ENCODE results near the gene SPA17. TPM values are rescaled to one million over a fixed set of nuclear protein-coding genes. Genes with fewer than 3 reads are reported as not detected.

The SPA17 gene
- total RNA-seq, 4 donors from 2014 or later, result 0.38 to 2.0 (median 0.44) TPM; not detected in 1

- in situ Hi-C loops (cut with MboI; ENCODE audit: low sequenced_read_pairs in 4 of 4), result no loop called here
- peaks cover 0 to 2% of the 10 kb centered on the region in 2 donors for H3K36me3 ChIP-seq
Observed at GRCh38 chr11:124658986-124659385, 14.7 kb upstream of the SPA17 start.

GRCh38 chr11:124661553-124661952 is 12.2 kb upstream of the SPA17 start:
- in situ Hi-C loops (cut with MboI; ENCODE audit: low sequenced_read_pairs in 4 of 4), result loop anchor here in 2 of 4 donors (10.0 kb wide), 2 partner anchors 103 to 173 kb away; partner anchors contain the start of gene ESAM (in 2 of the 2)
- ATAC-seq (no peak), DNase-seq (no peak)
- H3K27ac ChIP-seq, result no peak overlapping the region
- no peaks in the 10 kb centered on the region for H3K27me3 ChIP-seq
- H3K4me1 ChIP-seq, result no peaks in the 10 kb centered on the region
- no peak overlapping the region for H3K4me3 ChIP-seq
- peaks cover 0 to 9% of the 10 kb centered on the region in 2 donors for H3K36me3 ChIP-seq
- intact Hi-C loops (cut with DNase I; ENCODE audit: low total_unique reads), result no loop called here
- TF ChIP-seq POLR2A (IDR thresholded peaks at IDR 0.05) (no peak), CTCF (IDR thresholded peaks at IDR 0.05 in 4 of 5, conservative IDR thresholded peaks at IDR 0.05 in 1 of 5) (no peak)
- no peaks in the 10 kb centered on the region for H3K9me3 ChIP-seq

More at GRCh38 chr11:124658986-124659385, 14.7 kb upstream of the SPA17 start:
- H3K27ac ChIP-seq, result no peak overlapping the region
- H3K27me3 ChIP-seq, result no peaks in the 10 kb centered on the region
- TF ChIP-seq CTCF (IDR thresholded peaks at IDR 0.05 in 4 of 5, conservative IDR thresholded peaks at IDR 0.05 in 1 of 5) (no peak), POLR2A (IDR thresholded peaks at IDR 0.05) (no peak)
- intact Hi-C loops (cut with DNase I; ENCODE audit: low total_unique reads), result no loop called here
- ATAC-seq (no peak), DNase-seq (no peak)
- no peaks in the 10 kb centered on the region for H3K9me3 ChIP-seq
- no peak overlapping the region for H3K4me3 ChIP-seq
- H3K4me1 ChIP-seq, result no peaks in the 10 kb centered on the region

- in situ Hi-C loops (cut with MboI; ENCODE audit: low sequenced_read_pairs in 4 of 4), result loop anchor here in 2 of 4 donors (10.0 kb wide), 2 partner anchors 103 to 173 kb away; partner anchors contain the start of gene ESAM (in 2 of the 2)
- Histone ChIP-seq H3K4me1 (no peaks in the 10 kb centered on the region), H3K27ac (no peak overlapping the region), H3K36me3 (peaks cover 0 to 11% of the 10 kb centered on the region in 2 donors), H3K9me3 (no peaks in the 10 kb centered on the region), H3K4me3 (no peak overlapping the region), H3K27me3 (no peaks in the 10 kb centered on the region)
- TF ChIP-seq POLR2A (IDR thresholded peaks at IDR 0.05), result no peak
- no peak for TF ChIP-seq CTCF (IDR thresholded peaks at IDR 0.05 in 4 of 5, conservative IDR thresholded peaks at IDR 0.05 in 1 of 5)
- DNase-seq (no peak), ATAC-seq (no peak)
- intact Hi-C loops (cut with DNase I; ENCODE audit: low total_unique reads), result no loop called here
Observed at GRCh38 chr11:124662106-124662505, 11.6 kb upstream of the SPA17 start.

- Histone ChIP-seq H3K36me3 (peaks cover 0 to 18% of the 10 kb centered on the region in 2 donors), H3K27me3 (no peaks in the 10 kb centered on the region), H3K4me1 (no peaks in the 10 kb centered on the region), H3K9me3 (no peaks in the 10 kb centered on the region), H3K27ac (no peak overlapping the region), H3K4me3 (no peak overlapping the region)
- intact Hi-C loops (cut with DNase I; ENCODE audit: low total_unique reads), result no loop called here
- ATAC-seq (no peak), DNase-seq (no peak)
- TF ChIP-seq CTCF (IDR thresholded peaks at IDR 0.05 in 4 of 5, conservative IDR thresholded peaks at IDR 0.05 in 1 of 5) (no peak), POLR2A (IDR thresholded peaks at IDR 0.05) (no peak)
- in situ Hi-C loops (cut with MboI; ENCODE audit: low sequenced_read_pairs in 4 of 4), result loop anchor here in 2 of 4 donors (10.0 kb wide), 2 partner anchors 101 to 171 kb away; partner anchors contain the start of gene ESAM (in 2 of the 2)
Observed at GRCh38 chr11:124663861-124664260, 9.8 kb upstream of the SPA17 start.

- in situ Hi-C loops (cut with MboI; ENCODE audit: low sequenced_read_pairs in 4 of 4), result loop anchor here in 3 of 4 donors (5.0 to 10.0 kb wide), 3 partner anchors 95 to 167 kb away; partner anchors contain the start of gene ESAM (in 3 of the 3)
- Histone ChIP-seq H3K27ac (no peak overlapping the region), H3K36me3 (peaks cover 0 to 18% of the 10 kb centered on the region in 2 donors), H3K9me3 (no peaks in the 10 kb centered on the region), H3K27me3 (no peaks in the 10 kb centered on the region), H3K4me1 (peaks cover under 1 to 1% of the 10 kb centered on the region in 2 donors), H3K4me3 (no peak overlapping the region)
- DNase-seq (no peak), ATAC-seq (no peak)
- TF ChIP-seq CTCF (IDR thresholded peaks at IDR 0.05 in 4 of 5, conservative IDR thresholded peaks at IDR 0.05 in 1 of 5) (no peak), POLR2A (IDR thresholded peaks at IDR 0.05) (no peak)
- intact Hi-C loops (cut with DNase I; ENCODE audit: low total_unique reads), result no loop called here
Observed at GRCh38 chr11:124667601-124668000, 6.1 kb upstream of the SPA17 start.

All from gastrocnemius medialis (tissue), 4 donors.